Endodermal cell (in vitro differentiated cells): Measurements from ENCODE around the gene PTPRM. TPM values are rescaled to one million over a fixed set of nuclear protein-coding genes. Genes with fewer than 3 reads are reported as not detected.

Source experiments
- DNase-seq: peaks from one replicate; pipeline ENCODE4 v3.0.0-alpha.2; 2017
- H3K27ac ChIP-seq: 2 replicates; pipeline ENCODE4 v1.5.1; 2013; ENCODE audit warnings: mild to moderate bottlenecking, low read depth, low read length, moderate library complexity
- H3K27me3 ChIP-seq: 2 replicates; pipeline ENCODE4 v1.6.1; 2013; ENCODE audit warnings: mild to moderate bottlenecking, low read length, moderate library complexity; ENCODE audit not compliant: insufficient read depth, control insufficient read depth, poor library complexity, severe bottlenecking
- H3K36me3 ChIP-seq: 2 replicates; pipeline ENCODE4 v1.7.0; 2013; ENCODE audit warnings: mild to moderate bottlenecking, low read length, moderate library complexity; ENCODE audit not compliant: control insufficient read depth, insufficient read depth
- H3K4me1 ChIP-seq: one replicate; pipeline ENCODE4 v1.7.0; 2013; ENCODE audit warnings: low read length; ENCODE audit not compliant: control insufficient read depth, insufficient read depth
- H3K4me3 ChIP-seq: 2 replicates; pipeline ENCODE4 v1.5.1; 2013; ENCODE audit warnings: mild to moderate bottlenecking, low read length, moderate library complexity
- H3K9ac ChIP-seq: 2 replicates; pipeline ENCODE4 v1.6.1; 2013; ENCODE audit warnings: mild to moderate bottlenecking, low read length, moderate library complexity; ENCODE audit not compliant: poor library complexity, severe bottlenecking; ENCODE audit errors: extremely low read depth
- H3K9me3 ChIP-seq: 2 replicates; pipeline ENCODE4 v1.6.1; 2013; ENCODE audit warnings: mild to moderate bottlenecking, low read length, moderate library complexity; ENCODE audit not compliant: control insufficient read depth
- H3K27ac Mint-ChIP-seq: 2 replicates; pipeline ENCODE4 v1.8.0; 2020; ENCODE audit warnings: mixed read lengths
- H3K27me3 Mint-ChIP-seq: 2 replicates; pipeline ENCODE4 v1.8.0; 2021; ENCODE audit warnings: mild to moderate bottlenecking, mixed read lengths; ENCODE audit not compliant: insufficient read depth
- H3K36me3 Mint-ChIP-seq: 2 replicates; pipeline ENCODE4 v1.8.0; 2020; ENCODE audit warnings: low read depth, mixed read lengths
- H3K4me1 Mint-ChIP-seq: 2 replicates; pipeline ENCODE4 v1.8.0; 2020; ENCODE audit warnings: mixed read lengths
- H3K4me3 Mint-ChIP-seq: 2 replicates; pipeline ENCODE4 v1.8.0; 2020; ENCODE audit warnings: mild to moderate bottlenecking, moderate library complexity, mixed read lengths
- H3K9me3 Mint-ChIP-seq: 2 replicates; pipeline ENCODE4 v1.8.0; 2020; ENCODE audit warnings: mild to moderate bottlenecking, mixed read lengths
- CTCF ChIP-seq: fragments of 200-600 bp; sonication (generic); conservative IDR thresholded peaks from 2 replicates; pipeline ENCODE4 v1.5.0; 2021; ENCODE audit warnings: antibody characterized with exemption, mild to moderate bottlenecking
- WGBS, 2 experiments: methylation state at CpG; one replicate each; pipeline versions ENCODE4 v1.1.5 to v1.1.7; 2013; ENCODE audit warnings: missing lambda C conversion rate in 2 of 2, mixed read lengths in 1 of 2; ENCODE audit not compliant: insufficient coverage in 1 of 2, insufficient read length in 1 of 2; 5-methylcytosine and 5-hydroxymethylcytosine counted together
- total RNA-seq, 2 donors: library from RNA; stranded (reverse); fragmentation: NEBNext Ultra II Directional in 1 of 2; extraction: Animal tissue kit (Norgen Biotek cat#: 25700) in 1 of 2; gene quantifications; 2 replicates in 1 of 2; 3 replicates in 1 of 2; pipeline ENCODE4 v1.2.1, GENCODE V29; 2021

Gene PTPRM
- total RNA-seq, 2 donors from 2014 or later = 47.2 to 57.6 TPM

DNA sequence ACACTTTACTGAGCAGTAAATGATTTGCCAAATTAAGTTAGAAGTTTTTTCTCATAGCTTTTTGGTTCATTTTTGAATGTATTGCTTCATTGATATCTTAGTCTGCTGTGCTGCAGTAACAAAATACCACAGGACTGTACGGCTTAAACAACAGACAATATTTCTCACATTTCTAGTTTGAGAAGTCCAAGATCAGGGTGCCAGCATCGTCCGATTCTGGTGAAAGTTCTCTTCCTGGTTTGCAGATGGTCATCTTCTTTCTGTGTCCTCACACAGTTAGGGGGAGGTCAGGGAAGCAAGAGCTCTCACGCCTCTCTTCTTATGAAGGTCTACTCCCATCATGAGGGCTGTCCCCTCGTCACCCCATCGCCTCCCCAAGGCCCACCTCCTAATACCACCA, 325.4 kb downstream of the PTPRM start:
- WGBS, 2 experiments = 95 to 100% methylated on average over 1 to 6 of the region's 6 CpGs

GRCh38 chr18:7894592-7894991, 327.5 kb downstream of the PTPRM start:
- no peaks in the 10 kb centered on the region for H3K9me3 Mint-ChIP-seq

More for the DNA sequence above, 325.4 kb downstream of the PTPRM start:
- Histone ChIP-seq H3K36me3 (peaks cover 14% of the 10 kb centered on the region), H3K9ac (no peak overlapping the region), H3K9me3 (no peaks in the 10 kb centered on the region), H3K27ac (no peak overlapping the region), H3K27me3 (no peaks in the 10 kb centered on the region), H3K4me3 (no peak overlapping the region), H3K4me1 (peaks cover 29% of the 10 kb centered on the region)
- H3K36me3 Mint-ChIP-seq = peaks cover 5% of the 10 kb centered on the region
- H3K9me3 Mint-ChIP-seq = no peaks in the 10 kb centered on the region
- H3K4me1 Mint-ChIP-seq = peaks cover 38% of the 10 kb centered on the region
- no peaks in the 10 kb centered on the region for H3K27me3 Mint-ChIP-seq
- no peak for TF ChIP-seq CTCF
- no peak overlapping the region for H3K27ac Mint-ChIP-seq
- no peak for DNase-seq
- H3K4me3 Mint-ChIP-seq = no peak overlapping the region

DNA sequence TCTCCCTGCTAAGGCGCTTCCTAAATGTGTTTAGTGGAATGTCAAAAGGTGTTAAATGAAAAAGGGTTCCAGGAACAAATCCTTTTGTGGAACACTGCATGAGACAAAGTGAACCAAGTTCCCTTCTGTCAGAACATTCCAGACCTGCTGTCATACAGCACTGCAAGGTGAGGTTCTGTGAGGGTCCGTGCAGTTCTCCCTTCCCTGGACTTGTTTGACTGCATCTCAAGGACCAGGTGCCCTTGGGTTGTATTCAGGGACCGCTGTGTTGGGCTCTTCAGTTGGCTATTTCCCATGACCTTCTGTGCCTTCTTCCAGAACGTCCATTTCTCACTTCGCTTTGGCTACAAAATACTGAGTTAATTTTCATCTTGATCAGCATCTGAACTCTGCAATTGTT, 328.2 kb downstream of the PTPRM start:
- H3K36me3 ChIP-seq = peaks cover 3% of the 10 kb centered on the region
- no peak for TF ChIP-seq CTCF

More at GRCh38 chr18:7894592-7894991, 327.5 kb downstream of the PTPRM start:
- no peak for DNase-seq
- Histone ChIP-seq H3K36me3 (peaks cover 3% of the 10 kb centered on the region), H3K4me1 (peaks cover 33% of the 10 kb centered on the region), H3K9ac (no peak overlapping the region), H3K27ac (no peak overlapping the region), H3K9me3 (no peaks in the 10 kb centered on the region), H3K4me3 (no peak overlapping the region), H3K27me3 (no peaks in the 10 kb centered on the region)
- Mint-ChIP-seq H3K27ac (no peak overlapping the region), H3K36me3 (peaks cover 2% of the 10 kb centered on the region), H3K4me1 (peaks cover 51% of the 10 kb centered on the region), H3K4me3 (no peak overlapping the region), H3K27me3 (no peaks in the 10 kb centered on the region)
- WGBS, 2 experiments = no CpG with 5 or more reads among the region's 1 CpG
- TF ChIP-seq CTCF = no peak

More for the DNA sequence above, 328.2 kb downstream of the PTPRM start:
- WGBS, 2 experiments = 92 to 94% methylated on average over 5 of the region's 5 CpGs
- no peak for DNase-seq
- H3K27ac Mint-ChIP-seq = no peak overlapping the region
- peaks cover under 1% of the 10 kb centered on the region for H3K36me3 Mint-ChIP-seq
- no peak overlapping the region for H3K4me3 ChIP-seq
- H3K27me3 ChIP-seq = no peaks in the 10 kb centered on the region
- H3K9me3 Mint-ChIP-seq = no peaks in the 10 kb centered on the region
- no peak overlapping the region for H3K4me3 Mint-ChIP-seq
- H3K27me3 Mint-ChIP-seq = no peaks in the 10 kb centered on the region
- peaks cover 51% of the 10 kb centered on the region for H3K4me1 Mint-ChIP-seq
- no peak overlapping the region for H3K9ac ChIP-seq
- H3K4me1 ChIP-seq = peaks cover 33% of the 10 kb centered on the region
- no peaks in the 10 kb centered on the region for H3K9me3 ChIP-seq
- no peak overlapping the region for H3K27ac ChIP-seq
